Measurements from ENCODE around the gene SLC6A17.
A peak's percentile ranks its signal among the peaks of the same experiment; 100 is the strongest.

SLC6A17 gene

GRCh38 chr1:110118636-110119396 lies 31.5 kb upstream of the SLC6A17 start:
- TF ChIP-seq, protein P1, sequence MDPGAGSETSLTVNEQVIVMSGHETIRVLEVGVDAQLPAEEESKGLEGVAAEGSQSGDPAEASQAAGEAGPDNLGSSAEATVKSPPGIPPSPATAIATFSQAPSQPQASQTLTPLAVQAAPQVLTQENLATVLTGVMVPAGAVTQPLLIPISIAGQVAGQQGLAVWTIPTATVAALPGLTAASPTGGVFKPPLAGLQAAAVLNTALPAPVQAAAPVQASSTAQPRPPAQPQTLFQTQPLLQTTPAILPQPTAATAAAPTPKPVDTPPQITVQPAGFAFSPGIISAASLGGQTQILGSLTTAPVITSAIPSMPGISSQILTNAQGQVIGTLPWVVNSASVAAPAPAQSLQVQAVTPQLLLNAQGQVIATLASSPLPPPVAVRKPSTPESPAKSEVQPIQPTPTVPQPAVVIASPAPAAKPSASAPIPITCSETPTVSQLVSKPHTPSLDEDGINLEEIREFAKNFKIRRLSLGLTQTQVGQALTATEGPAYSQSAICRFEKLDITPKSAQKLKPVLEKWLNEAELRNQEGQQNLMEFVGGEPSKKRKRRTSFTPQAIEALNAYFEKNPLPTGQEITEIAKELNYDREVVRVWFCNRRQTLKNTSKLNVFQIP (CRISPR knock-in tag; IDR thresholded peaks at IDR 0.05; ENCODE audit: borderline replicate concordance, low read depth): no peak
- TF ChIP-seq, protein P2, sequence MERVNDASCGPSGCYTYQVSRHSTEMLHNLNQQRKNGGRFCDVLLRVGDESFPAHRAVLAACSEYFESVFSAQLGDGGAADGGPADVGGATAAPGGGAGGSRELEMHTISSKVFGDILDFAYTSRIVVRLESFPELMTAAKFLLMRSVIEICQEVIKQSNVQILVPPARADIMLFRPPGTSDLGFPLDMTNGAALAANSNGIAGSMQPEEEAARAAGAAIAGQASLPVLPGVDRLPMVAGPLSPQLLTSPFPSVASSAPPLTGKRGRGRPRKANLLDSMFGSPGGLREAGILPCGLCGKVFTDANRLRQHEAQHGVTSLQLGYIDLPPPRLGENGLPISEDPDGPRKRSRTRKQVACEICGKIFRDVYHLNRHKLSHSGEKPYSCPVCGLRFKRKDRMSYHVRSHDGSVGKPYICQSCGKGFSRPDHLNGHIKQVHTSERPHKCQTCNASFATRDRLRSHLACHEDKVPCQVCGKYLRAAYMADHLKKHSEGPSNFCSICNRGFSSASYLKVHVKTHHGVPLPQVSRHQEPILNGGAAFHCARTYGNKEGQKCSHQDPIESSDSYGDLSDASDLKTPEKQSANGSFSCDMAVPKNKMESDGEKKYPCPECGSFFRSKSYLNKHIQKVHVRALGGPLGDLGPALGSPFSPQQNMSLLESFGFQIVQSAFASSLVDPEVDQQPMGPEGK (CRISPR knock-in tag; IDR thresholded peaks at IDR 0.05; ENCODE audit: borderline replicate concordance): no peak
- TF ChIP-seq RARB (CRISPR knock-in tag; IDR thresholded peaks at IDR 0.05) (no peak), TCF4 (CRISPR knock-in tag; IDR thresholded peaks at IDR 0.05; ENCODE audit: borderline replicate concordance) (no peak), ZFP30 (CRISPR knock-in tag; IDR thresholded peaks at IDR 0.05) (no peak), ESRRG (CRISPR knock-in tag; IDR thresholded peaks at IDR 0.05) (no peak), ARNTL (CRISPR knock-in tag; IDR thresholded peaks at IDR 0.05; ENCODE audit: borderline replicate concordance, low read depth) (no peak), ZNF8 (CRISPR knock-in tag; IDR thresholded peaks at IDR 0.05) (no peak), BACH2 (CRISPR knock-in tag; IDR thresholded peaks at IDR 0.05; ENCODE audit: borderline replicate concordance) (no peak), PPARA (CRISPR knock-in tag; IDR thresholded peaks at IDR 0.05; ENCODE audit: borderline replicate concordance) (no peak), SNAI2 (CRISPR knock-in tag; IDR thresholded peaks at IDR 0.05) (no peak), OSR1 (CRISPR knock-in tag; IDR thresholded peaks at IDR 0.05) (no peak), GLIS3 (CRISPR knock-in tag; IDR thresholded peaks at IDR 0.05) (no peak), TSHZ2 (CRISPR knock-in tag; IDR thresholded peaks at IDR 0.05) (no peak), CREB5 (CRISPR knock-in tag; IDR thresholded peaks at IDR 0.05; ENCODE audit: low read depth) (no peak), TOX (CRISPR knock-in tag; IDR thresholded peaks at IDR 0.05; ENCODE audit: borderline replicate concordance) (no peak), CSDC2 (CRISPR knock-in tag; IDR thresholded peaks at IDR 0.05) (no peak)
- ATAC-seq: peak; percentile 44; the same call in 1 of the 3 replicates

DNA sequence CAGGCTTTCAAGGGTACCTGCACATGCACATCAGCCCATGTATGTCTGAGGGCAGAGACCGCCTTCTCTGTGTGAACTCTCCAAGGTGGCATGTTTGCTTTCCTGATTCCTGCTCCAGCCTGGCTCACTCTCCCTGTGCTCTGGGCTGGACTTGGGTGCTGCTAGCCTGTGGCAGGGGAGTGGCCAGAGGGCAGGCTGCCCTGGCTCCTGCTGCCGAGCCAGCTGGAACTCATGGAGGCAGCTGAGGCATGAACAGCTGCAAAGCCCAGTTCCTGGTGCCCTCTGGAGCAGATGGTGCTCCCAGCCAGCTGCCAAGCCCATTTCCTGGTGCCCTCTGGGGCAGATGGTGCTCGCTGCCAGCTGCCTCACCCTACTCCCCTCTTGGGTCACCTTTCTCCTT lies 30.5 kb upstream of the SLC6A17 start:
- ATAC-seq: no peak
- no peak for TF ChIP-seq BACH2 (CRISPR knock-in tag; IDR thresholded peaks at IDR 0.05; ENCODE audit: borderline replicate concordance)
- TF ChIP-seq SNAI2 (CRISPR knock-in tag; IDR thresholded peaks at IDR 0.05): no peak
- TF ChIP-seq CREB5 (CRISPR knock-in tag; IDR thresholded peaks at IDR 0.05; ENCODE audit: low read depth): no peak
- no peak for TF ChIP-seq PPARA (CRISPR knock-in tag; IDR thresholded peaks at IDR 0.05; ENCODE audit: borderline replicate concordance)
- no peak for TF ChIP-seq ISL1 (CRISPR knock-in tag; IDR thresholded peaks at IDR 0.05)
- no peak for TF ChIP-seq ZFP30 (CRISPR knock-in tag; IDR thresholded peaks at IDR 0.05)
- no peak for TF ChIP-seq ARNTL (CRISPR knock-in tag; IDR thresholded peaks at IDR 0.05; ENCODE audit: borderline replicate concordance, low read depth)
- TF ChIP-seq CSDC2 (CRISPR knock-in tag; IDR thresholded peaks at IDR 0.05): no peak
- TF ChIP-seq ZC3H10 (CRISPR knock-in tag; IDR thresholded peaks at IDR 0.05): no peak
- no peak for TF ChIP-seq ZNF8 (CRISPR knock-in tag; IDR thresholded peaks at IDR 0.05)
- TF ChIP-seq TSHZ2 (CRISPR knock-in tag; IDR thresholded peaks at IDR 0.05): no peak
